ENCODE results near the gene GNA14.

DNA sequence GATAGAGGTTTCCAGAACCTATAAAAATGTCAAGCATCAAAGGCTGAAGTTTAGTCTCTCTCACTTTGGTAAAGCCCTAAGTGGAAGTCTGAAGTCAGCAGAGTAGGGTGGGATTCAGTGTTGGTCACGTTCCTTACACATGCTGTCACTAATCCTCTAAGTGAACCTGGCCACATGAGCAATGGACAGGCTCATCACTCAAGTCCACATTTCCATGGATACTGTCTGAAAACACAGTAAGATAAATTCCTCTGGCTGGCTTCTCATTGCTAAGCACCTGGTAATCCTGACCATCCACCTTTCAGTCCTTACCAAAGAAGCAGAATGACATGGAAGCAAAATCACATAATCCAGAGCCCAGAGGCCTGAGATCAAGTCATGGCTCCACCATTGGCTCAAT lies 43.8 kb downstream of the GNA14 start:
- TF ChIP-seq, protein P1, sequence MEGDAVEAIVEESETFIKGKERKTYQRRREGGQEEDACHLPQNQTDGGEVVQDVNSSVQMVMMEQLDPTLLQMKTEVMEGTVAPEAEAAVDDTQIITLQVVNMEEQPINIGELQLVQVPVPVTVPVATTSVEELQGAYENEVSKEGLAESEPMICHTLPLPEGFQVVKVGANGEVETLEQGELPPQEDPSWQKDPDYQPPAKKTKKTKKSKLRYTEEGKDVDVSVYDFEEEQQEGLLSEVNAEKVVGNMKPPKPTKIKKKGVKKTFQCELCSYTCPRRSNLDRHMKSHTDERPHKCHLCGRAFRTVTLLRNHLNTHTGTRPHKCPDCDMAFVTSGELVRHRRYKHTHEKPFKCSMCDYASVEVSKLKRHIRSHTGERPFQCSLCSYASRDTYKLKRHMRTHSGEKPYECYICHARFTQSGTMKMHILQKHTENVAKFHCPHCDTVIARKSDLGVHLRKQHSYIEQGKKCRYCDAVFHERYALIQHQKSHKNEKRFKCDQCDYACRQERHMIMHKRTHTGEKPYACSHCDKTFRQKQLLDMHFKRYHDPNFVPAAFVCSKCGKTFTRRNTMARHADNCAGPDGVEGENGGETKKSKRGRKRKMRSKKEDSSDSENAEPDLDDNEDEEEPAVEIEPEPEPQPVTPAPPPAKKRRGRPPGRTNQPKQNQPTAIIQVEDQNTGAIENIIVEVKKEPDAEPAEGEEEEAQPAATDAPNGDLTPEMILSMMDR (IDR thresholded peaks at IDR 0.05), result no peak
- TF ChIP-seq POLR2A (IDR thresholded peaks at IDR 0.05), result no peak

Measured in Peyer's patch (tissue), 4 donors.